SK-N-SH (cell line): ENCODE measurements around the gene TRA2B. TPM values are rescaled to one million over a fixed set of nuclear protein-coding genes. Genes with fewer than 3 reads are reported as not detected.

ENCODE experiments used
- CTCF ChIA-PET: fragments of 300-600, 350-600 bp; formaldehyde crosslinking; extraction: SDS; loops from one replicate; lab custom pipeline; 2021; lab: Yijun Ruan, JAX
- POLR2A ChIA-PET: fragments of 350-600 bp; sonication (Branson Sonifier 250); formaldehyde crosslinking; extraction: SDS; loops from one replicate; lab custom pipeline; 2020; ENCODE audit warnings: antibody characterized with exemption, inconsistent platforms; lab: Yijun Ruan, JAX
- DNase-seq: peaks from one replicate; pipeline ENCODE4 v3.0.0; 2012
- H2AFZ ChIP-seq: fragments of 200-600 bp; sonication (generic); 2 replicates; pipeline ENCODE4 v1.8.1; 2016; ENCODE audit warnings: antibody characterized with exemption, mild to moderate bottlenecking, low read depth
- H3F3A ChIP-seq: fragments of 200-600 bp; sonication (generic); replicated peaks from 2 replicates; pipeline ENCODE3; 2016; ENCODE audit warnings: antibody characterized with exemption, mild to moderate bottlenecking; ENCODE audit not compliant: insufficient read depth
- H3K27ac ChIP-seq, 2 experiments: fragments of 200-500 bp in 1 of 2; fragments of 200-600 bp in 1 of 2; sonication (Bioruptor generic) in 1 of 2; sonication (generic), shearing (Covaris generic) in 1 of 2; 2 replicates each; pipeline versions ENCODE4 v1.5.1 to v1.6.1; 2014 to 2016; ENCODE audit warnings: low read depth in 2 of 2, inconsistent platforms in 1 of 2, low read length in 1 of 2, mild to moderate bottlenecking in 1 of 2, mixed read lengths in 1 of 2
- H3K27me3 ChIP-seq: fragments of 200-600 bp; sonication (generic), shearing (Covaris generic); 2 replicates; pipeline ENCODE4 v1.6.1; 2016; ENCODE audit warnings: mixed run types; ENCODE audit not compliant: insufficient read depth
- H3K36me3 ChIP-seq, 2 experiments: fragments of 200-500 bp in 1 of 2; fragments of 200-600 bp in 1 of 2; sonication (Bioruptor generic) in 1 of 2; sonication (generic) in 1 of 2; replicated peaks in 1 of 2; 2 replicates each; pipeline versions ENCODE3 to v1.5.1; 2014 to 2016; ENCODE audit warnings: low read length in 1 of 2, mild to moderate bottlenecking in 1 of 2; ENCODE audit not compliant: insufficient read depth in 2 of 2, control insufficient read depth in 1 of 2
- H3K4me1 ChIP-seq, 2 experiments: fragments of 200-500 bp in 1 of 2; fragments of 200-600 bp in 1 of 2; sonication (Bioruptor generic) in 1 of 2; sonication (generic), shearing (Covaris generic) in 1 of 2; 2 replicates each; pipeline versions ENCODE4 v1.5.1 to v1.6.1; 2014 to 2016; ENCODE audit warnings: low read depth in 1 of 2, low read length in 1 of 2, mixed run types in 1 of 2; ENCODE audit not compliant: insufficient read depth in 2 of 2, control insufficient read depth in 1 of 2
- H3K4me2 ChIP-seq: fragments of 200-600 bp; sonication (generic), shearing (Covaris generic); 2 replicates; pipeline ENCODE4 v1.6.1; 2017; ENCODE audit warnings: mixed run types
- H3K4me3 ChIP-seq, 2 experiments: fragments of 200-500 bp in 1 of 2; fragments of 200-600 bp in 1 of 2; sonication (Bioruptor generic) in 1 of 2; sonication (generic), shearing (Covaris generic) in 1 of 2; 2 replicates each; pipeline versions ENCODE4 v1.5.1 to v1.8.1; 2014 to 2016; ENCODE audit warnings: low read depth in 2 of 2, inconsistent platforms in 1 of 2, low read length in 1 of 2, mild to moderate bottlenecking in 1 of 2, mixed read lengths in 1 of 2, moderate library complexity in 1 of 2
- H3K79me2 ChIP-seq: fragments of 200-600 bp; sonication (generic); 2 replicates; pipeline ENCODE4 v1.8.1; 2017; ENCODE audit warnings: mild to moderate bottlenecking; ENCODE audit not compliant: insufficient read depth
- H3K9ac ChIP-seq: fragments of 200-600 bp; sonication (generic); 2 replicates; pipeline ENCODE4 v1.6.1; 2017; ENCODE audit warnings: mixed run types
- H3K9me2 ChIP-seq: fragments of 200-600 bp; sonication (generic); 2 replicates; pipeline ENCODE4 v1.6.1; 2017; ENCODE audit warnings: mixed run types
- H3K9me3 ChIP-seq: fragments of 200-600 bp; sonication (generic); 2 replicates; pipeline ENCODE4 v1.6.1; 2017; ENCODE audit warnings: mixed run types, mild to moderate bottlenecking, moderate library complexity
- H4K20me1 ChIP-seq: fragments of 200-600 bp; sonication (generic); 2 replicates; pipeline ENCODE4 v1.6.1; 2017; ENCODE audit warnings: mild to moderate bottlenecking, mixed run types; ENCODE audit not compliant: insufficient read depth
- EZH2phosphoT487 ChIP-seq: fragments of 200-600 bp; sonication (generic); IDR thresholded peaks from 2 replicates; pipeline ENCODE4 v1.6.1; 2017; ENCODE audit warnings: low read depth, mixed run types, mild to moderate bottlenecking, antibody characterized with exemption, moderate library complexity, borderline replicate concordance
- FOSL2 ChIP-seq: IDR thresholded peaks from 2 replicates; pipeline ENCODE4 v1.4.0; 2012; ENCODE audit warnings: low read depth, mild to moderate bottlenecking, moderate library complexity, borderline replicate concordance
- FOXJ3 ChIP-seq: sonication (generic); formaldehyde crosslinking; IDR thresholded peaks from 2 replicates; pipeline ENCODE4 v1.5.1; 2020; ENCODE audit warnings: mild to moderate bottlenecking, missing genetic modification reagents
- GABPA ChIP-seq: IDR thresholded peaks from 2 replicates; pipeline ENCODE4 v1.4.0; 2012; ENCODE audit warnings: low read depth, mild to moderate bottlenecking
- GATA2 ChIP-seq: sonication (generic); formaldehyde crosslinking; IDR thresholded peaks from 2 replicates; pipeline ENCODE4 v1.5.0; 2020; ENCODE audit warnings: mild to moderate bottlenecking, missing genetic modification reagents
- MXI1 ChIP-seq: IDR thresholded peaks from 2 replicates; pipeline ENCODE4 v1.6.1; 2012; ENCODE audit warnings: mild to moderate bottlenecking, low read depth, low read length, improper control_type of control experiment
- NRF1 ChIP-seq: IDR thresholded peaks from 2 replicates; pipeline ENCODE4 v1.6.1; 2012; ENCODE audit warnings: low read depth, mild to moderate bottlenecking, low read length
- POLR2AphosphoS5 ChIP-seq: IDR thresholded peaks from 2 replicates; pipeline ENCODE4 v1.6.1; 2012; ENCODE audit warnings: low read depth, low read length
- RFX5 ChIP-seq: IDR thresholded peaks from 2 replicates; pipeline ENCODE4 v1.6.1; 2012; ENCODE audit warnings: mild to moderate bottlenecking, improper control_type of control experiment, low read length
- SMC3 ChIP-seq: IDR thresholded peaks from 2 replicates; pipeline ENCODE4 v1.6.1; 2012; ENCODE audit warnings: low read depth, low read length, improper control_type of control experiment
- WGBS: methylation state at CpG from one replicate; pipeline ENCODE4 v1.1.6; 2017; ENCODE audit warnings: low lambda C conversion rate; 5-methylcytosine and 5-hydroxymethylcytosine counted together
- polyA plus RNA-seq, 3 experiments: library from polyadenylated mRNA; depleted of rRNA; stranded (reverse); fragments of >200 nt; gene quantifications; 2 replicates each; pipeline ENCODE4 v1.2.3, GENCODE V29; 2012
- TF ChIP-seq, protein P1 (sequence below): fragments of 150-350 bp; IDR thresholded peaks from 2 replicates; pipeline ENCODE4 v1.6.1; 2017; ENCODE audit warnings: antibody characterized with exemption, low read length, low read depth, borderline replicate concordance

The TRA2B gene
- polyA plus RNA-seq, 1 of the 3 experiments (the other 2 are of a cell fraction): 212 TPM

DNA sequence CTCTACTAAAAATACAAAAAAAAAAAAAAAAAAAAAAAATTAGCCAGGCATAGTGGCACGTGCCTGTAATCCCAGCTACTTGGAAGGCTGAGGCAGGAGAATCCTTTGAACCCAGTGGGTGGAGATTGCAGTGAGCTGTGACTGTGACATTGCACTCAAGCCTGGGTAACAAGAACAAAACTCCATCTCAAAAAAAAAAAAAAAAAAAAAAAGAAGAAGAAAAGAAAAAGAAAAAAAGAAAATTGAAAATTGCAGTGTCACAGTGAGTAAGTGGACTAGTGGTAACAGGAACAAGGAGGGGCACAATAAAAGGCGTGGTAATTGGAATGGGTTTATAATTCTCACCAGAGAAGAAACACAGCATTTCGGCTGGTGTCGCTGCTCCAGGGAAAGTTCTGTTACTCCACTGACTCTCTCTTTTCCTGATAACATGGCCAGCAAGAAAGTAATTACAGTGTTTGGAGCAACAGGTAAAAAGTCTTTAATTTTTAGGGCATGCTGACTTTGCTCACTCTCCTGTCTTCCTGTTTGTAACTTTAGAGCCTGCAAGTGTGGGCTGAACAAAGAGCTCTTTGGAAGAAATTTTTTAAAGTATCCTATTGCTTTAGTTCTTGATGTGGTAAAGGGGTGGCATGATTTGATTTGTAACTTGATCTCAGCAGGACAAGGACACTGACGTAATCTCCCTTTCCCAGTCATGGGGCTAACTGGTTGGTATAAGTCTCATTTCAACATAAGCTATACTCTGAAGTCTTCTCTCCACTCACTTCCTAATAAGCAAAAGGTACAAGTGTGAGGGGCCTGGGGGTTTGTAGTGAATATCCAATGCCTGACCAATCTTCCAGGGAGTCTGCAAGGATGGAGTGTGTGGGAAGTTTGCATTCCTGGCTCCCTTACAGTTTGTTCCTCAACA is 22.1 kb upstream of the TRA2B start:
- Histone ChIP-seq H3K9ac (no peak overlapping the region), H3K4me1 (no peaks in the 10 kb centered on the region; a peak in 1 of 4 replicates), H3F3A (no peaks in the 10 kb centered on the region), H3K36me3 (no peaks in the 10 kb centered on the region), H3K79me2 (no peaks in the 10 kb centered on the region), H3K27ac (no peak overlapping the region), H2AFZ (peak overlapping the region; percentile 52), H3K9me3 (no peaks in the 10 kb centered on the region), H4K20me1 (no peaks in the 10 kb centered on the region), H3K9me2 (no peaks in the 10 kb centered on the region), H3K27me3 (no peaks in the 10 kb centered on the region; the same call in 1 of the 2 replicates), H3K4me3 (no peak overlapping the region), H3K4me2 (no peak overlapping the region)
- ChIA-PET CTCF (interaction anchor here (1.2 to 6.3 kb wide), 2 partner anchors 16 to 24 kb away, joined by 4 to 48 read pairs; no protein-coding TSS in a partner anchor), POLR2A (no interaction called here)
- DNase-seq: no peak
- TF ChIP-seq, protein P1, sequence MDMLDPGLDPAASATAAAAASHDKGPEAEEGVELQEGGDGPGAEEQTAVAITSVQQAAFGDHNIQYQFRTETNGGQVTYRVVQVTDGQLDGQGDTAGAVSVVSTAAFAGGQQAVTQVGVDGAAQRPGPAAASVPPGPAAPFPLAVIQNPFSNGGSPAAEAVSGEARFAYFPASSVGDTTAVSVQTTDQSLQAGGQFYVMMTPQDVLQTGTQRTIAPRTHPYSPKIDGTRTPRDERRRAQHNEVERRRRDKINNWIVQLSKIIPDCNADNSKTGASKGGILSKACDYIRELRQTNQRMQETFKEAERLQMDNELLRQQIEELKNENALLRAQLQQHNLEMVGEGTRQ: no peak
- TF ChIP-seq FOXJ3: no peak
- TF ChIP-seq POLR2AphosphoS5: no peak
- TF ChIP-seq RFX5: no peak
- TF ChIP-seq GATA2 (CRISPR knock-in tag): no peak
- no peak for TF ChIP-seq GABPA
- whole genome bisulfite sequencing: 58% methylated on average over 5 of the region's 5 CpGs

DNA sequence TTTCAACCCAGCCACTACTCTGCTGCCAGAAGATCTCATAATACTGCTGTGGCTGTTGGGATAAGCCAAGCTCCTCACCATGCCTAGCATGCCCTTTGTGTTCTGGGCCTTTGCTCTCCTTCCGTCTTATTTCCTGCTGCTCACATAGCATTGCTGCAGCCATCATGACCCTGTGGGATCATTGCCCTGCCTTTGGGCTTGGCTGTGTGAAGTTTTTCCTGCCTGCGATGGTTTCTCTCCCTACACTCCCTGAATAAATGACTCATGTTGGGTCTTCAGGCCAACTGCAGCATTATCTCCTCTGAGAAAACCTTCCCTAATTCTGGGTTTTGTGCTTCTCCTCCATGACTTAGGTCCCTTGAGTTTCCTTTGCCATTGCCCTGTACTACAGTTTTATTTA is 20.8 kb upstream of the TRA2B start:
- Histone ChIP-seq H3K9me3 (no peaks in the 10 kb centered on the region), H3K9me2 (no peaks in the 10 kb centered on the region), H3F3A (no peaks in the 10 kb centered on the region)
- WGBS: 87% methylated on average over 2 of the region's 2 CpGs
- no peak for DNase-seq
- TF ChIP-seq SMC3 (no peak), EZH2phosphoT487 (no peak), FOSL2 (no peak), NRF1 (no peak), MXI1 (no peak)
- TF ChIP-seq, all 33 proteins: peak for 0
- H3K4me3 ChIP-seq: no peak overlapping the region
- no peak overlapping the region for H3K4me2 ChIP-seq
- H3K36me3 ChIP-seq: no peaks in the 10 kb centered on the region
- no peaks in the 10 kb centered on the region for H3K79me2 ChIP-seq
- no peak overlapping the region for H3K9ac ChIP-seq
- H3K27ac ChIP-seq: no peak overlapping the region
- ChIA-PET CTCF (interaction anchor here (1.2 to 6.3 kb wide), 2 partner anchors 15 to 25 kb away, joined by 4 to 48 read pairs; no protein-coding TSS in a partner anchor), POLR2A (no interaction called here)
- H2AFZ ChIP-seq: no peak overlapping the region
- H3K27me3 ChIP-seq: no peaks in the 10 kb centered on the region; the same call in 1 of the 2 replicates
- H4K20me1 ChIP-seq: no peaks in the 10 kb centered on the region
- H3K4me1 ChIP-seq: no peaks in the 10 kb centered on the region; a peak in 1 of 4 replicates
